ENCODE results near the gene SFMBT2.
A peak's percentile ranks its signal among the peaks of the same experiment; 100 is the strongest.

The SFMBT2 gene

GRCh38 chr10:7269988-7270387, 140.8 kb downstream of the SFMBT2 start:
- no peak overlapping the region for H3K27ac ChIP-seq
- TF ChIP-seq CTCF (conservative IDR thresholded peaks at IDR 0.05), result no peak

DNA sequence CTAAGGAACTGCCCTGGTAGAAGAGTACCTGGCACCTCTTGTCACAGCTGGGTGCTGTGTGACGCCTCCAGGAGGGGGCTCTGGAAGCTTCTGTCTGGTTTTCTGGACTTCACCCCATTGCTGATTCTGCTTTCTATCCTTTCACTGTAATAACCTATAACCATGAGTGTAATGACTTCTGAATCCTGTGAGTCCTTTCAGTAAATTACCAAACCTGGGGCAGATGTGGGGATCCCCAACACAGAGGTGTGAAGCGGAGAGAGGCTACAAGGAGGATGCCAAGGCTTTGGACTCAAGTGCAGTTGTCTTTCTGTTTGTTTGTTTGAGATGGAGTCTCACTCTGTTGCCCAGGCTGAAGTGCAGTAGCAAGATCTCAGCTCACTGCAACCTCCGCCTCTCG, 143.7 kb downstream of the SFMBT2 start:
- no peak for TF ChIP-seq CTCF (conservative IDR thresholded peaks at IDR 0.05)

GRCh38 chr10:7265396-7266123, 145.3 kb downstream of the SFMBT2 start:
- H3K27ac ChIP-seq, result peak overlapping the region; percentile 62; the same call in 1 of the 2 replicates

More for the DNA sequence above, 143.7 kb downstream of the SFMBT2 start:
- H3K27ac ChIP-seq, result no peak overlapping the region

DNA sequence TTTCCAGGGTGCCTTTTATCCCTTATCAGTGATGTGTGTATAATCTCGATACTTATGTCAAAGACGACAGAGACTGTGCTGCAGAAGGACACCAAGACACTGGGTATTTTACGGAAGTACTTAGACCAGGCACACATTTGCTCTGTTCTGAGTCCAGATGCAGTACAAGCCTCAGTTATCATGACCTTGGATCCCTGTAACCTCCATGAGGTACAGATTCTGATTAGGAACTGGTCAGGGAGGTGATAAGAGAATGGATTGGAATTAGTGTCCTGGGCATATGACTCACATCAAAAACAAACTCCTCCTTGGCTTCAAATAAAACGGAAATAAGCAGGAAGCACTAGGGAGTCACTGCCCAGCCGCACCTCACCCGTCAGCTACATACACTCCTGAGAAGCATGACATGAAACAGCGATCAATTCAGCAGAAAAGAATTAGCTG, 146.5 kb downstream of the SFMBT2 start:
- peak overlapping the region; percentile 62 for H3K27ac ChIP-seq
- no peak for TF ChIP-seq CTCF (conservative IDR thresholded peaks at IDR 0.05)

More at GRCh38 chr10:7265396-7266123, 145.3 kb downstream of the SFMBT2 start:
- no peak for TF ChIP-seq CTCF (conservative IDR thresholded peaks at IDR 0.05)

GRCh38 chr10:7263616-7264015, 147.2 kb downstream of the SFMBT2 start:
- no peak for TF ChIP-seq CTCF (conservative IDR thresholded peaks at IDR 0.05)
- H3K27ac ChIP-seq, result peak overlapping the region; percentile 62

DNA sequence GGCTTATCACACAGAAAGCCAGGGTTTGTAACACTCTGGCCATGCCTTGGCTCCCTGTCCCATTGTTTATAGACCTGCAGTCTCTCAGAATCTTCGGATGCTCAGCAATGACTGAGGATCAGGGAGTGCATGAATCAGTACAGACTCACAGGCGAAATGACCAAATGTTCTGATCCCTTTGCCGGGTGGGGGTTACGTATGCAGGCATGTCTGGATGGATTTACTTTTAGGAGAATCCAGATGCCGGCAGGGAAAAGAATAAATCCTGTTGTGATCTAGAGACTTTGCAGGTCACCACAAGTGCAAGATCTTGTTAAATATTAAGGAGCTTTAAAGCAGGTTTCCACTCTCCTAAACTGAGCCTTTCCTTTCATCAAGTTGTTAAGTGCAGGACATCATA, 149.5 kb downstream of the SFMBT2 start:
- no peak overlapping the region for H3K27ac ChIP-seq
- TF ChIP-seq CTCF (conservative IDR thresholded peaks at IDR 0.05), result no peak

DNA sequence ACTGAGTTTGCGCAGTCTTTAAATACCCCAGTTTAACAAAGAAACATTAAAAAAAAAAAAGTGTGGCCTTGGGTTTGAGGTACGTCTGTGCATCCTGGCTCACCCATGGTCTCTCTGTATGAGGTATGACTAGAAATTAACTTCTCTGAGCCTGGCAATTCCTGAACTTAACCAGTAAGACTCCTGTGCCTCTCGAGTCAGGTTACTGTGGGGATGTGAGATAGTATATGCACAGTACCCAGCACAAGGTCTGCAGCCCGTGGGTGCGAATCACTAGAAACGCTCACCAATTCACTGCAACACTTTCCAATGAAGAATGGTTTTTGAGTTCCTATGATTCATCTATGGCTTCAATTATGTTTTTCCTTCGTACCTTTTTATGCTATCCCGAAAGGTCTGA, 149.9 kb downstream of the SFMBT2 start:
- TF ChIP-seq CTCF (conservative IDR thresholded peaks at IDR 0.05), result no peak
- H3K27ac ChIP-seq, result no peak overlapping the region
